ENCODE results near the gene ARL15. TPM values are rescaled to one million over a fixed set of nuclear protein-coding genes. Genes with fewer than 3 reads are reported as not detected.
"Not testable (repeated sequence)": the region's sequence is repeated elsewhere in the genome, so short reads cannot be mapped to it uniquely, and the experiment has no call there.

The ARL15 gene
- total RNA-seq, 2 experiments from 2014 or later = 13.5 to 13.8 TPM

- Mint-ChIP-seq H3K4me1 (no peaks in the 10 kb centered on the region), H3K27me3 (no peaks in the 10 kb centered on the region), H3K9me3 (no peaks in the 10 kb centered on the region), H3K36me3 (ENCODE audit: low read depth) (no peaks in the 10 kb centered on the region), H3K27ac (no peak overlapping the region), H3K4me3 (no peak overlapping the region)
- POLR2A ChIA-PET = no interaction called here
- CTCF ChIA-PET = no interaction called here
- DNase-seq = no peak
These were observed 437.1 kb downstream of the ARL15 start for GRCh38 chr5:53873235-53873634.

GRCh38 chr5:53871775-53872174, 438.6 kb downstream of the ARL15 start:
- no peaks in the 10 kb centered on the region for H3K9me3 Mint-ChIP-seq
- no peaks in the 10 kb centered on the region for H3K4me1 Mint-ChIP-seq
- H3K4me3 Mint-ChIP-seq = no peak overlapping the region
- POLR2A ChIA-PET = no interaction called here
- no peaks in the 10 kb centered on the region for H3K36me3 Mint-ChIP-seq (ENCODE audit: low read depth)
- H3K27me3 Mint-ChIP-seq = no peaks in the 10 kb centered on the region
- no peak for DNase-seq
- no peak overlapping the region for H3K27ac Mint-ChIP-seq
- CTCF ChIA-PET = no interaction called here

GRCh38 chr5:53871050-53871449, 439.3 kb downstream of the ARL15 start:
- ChIA-PET POLR2A (no interaction called here), CTCF (no interaction called here)
- H3K36me3 Mint-ChIP-seq (ENCODE audit: low read depth) = no peaks in the 10 kb centered on the region
- no peaks in the 10 kb centered on the region for H3K9me3 Mint-ChIP-seq
- no peaks in the 10 kb centered on the region for H3K27me3 Mint-ChIP-seq
- no peak overlapping the region for H3K4me3 Mint-ChIP-seq
- H3K4me1 Mint-ChIP-seq = no peaks in the 10 kb centered on the region
- no peak overlapping the region for H3K27ac Mint-ChIP-seq
- no peak for DNase-seq

GRCh38 chr5:53858700-53859456, 451.5 kb downstream of the ARL15 start:
- DNase-seq = no peak
- no peaks in the 10 kb centered on the region for H3K36me3 Mint-ChIP-seq (ENCODE audit: low read depth)
- H3K4me1 Mint-ChIP-seq = no peaks in the 10 kb centered on the region
- ChIA-PET CTCF (no interaction called here), POLR2A (no interaction called here)
- no peaks in the 10 kb centered on the region for H3K27me3 Mint-ChIP-seq
- H3K27ac Mint-ChIP-seq = no peak overlapping the region
- H3K4me3 Mint-ChIP-seq = no peak overlapping the region
- H3K9me3 Mint-ChIP-seq = peaks cover 5% of the 10 kb centered on the region

GRCh38 chr5:53856506-53856905, 453.9 kb downstream of the ARL15 start:
- POLR2A ChIA-PET = no interaction called here
- CTCF ChIA-PET = no interaction called here
- Mint-ChIP-seq H3K27ac (no peak overlapping the region), H3K4me3 (no peak overlapping the region), H3K36me3 (ENCODE audit: low read depth) (no peaks in the 10 kb centered on the region), H3K9me3 (peaks cover 5% of the 10 kb centered on the region), H3K27me3 (no peaks in the 10 kb centered on the region), H3K4me1 (no peaks in the 10 kb centered on the region)
- DNase-seq = no peak

GRCh38 chr5:53836851-53837430, 473.4 kb downstream of the ARL15 start:
- H3K4me1 Mint-ChIP-seq; H3K4me3 Mint-ChIP-seq; H3K27ac Mint-ChIP-seq; H3K9me3 Mint-ChIP-seq; H3K27me3 Mint-ChIP-seq; DNase-seq; CTCF ChIA-PET; POLR2A ChIA-PET; H3K36me3 Mint-ChIP-seq (ENCODE audit: low read depth): not testable (repeated sequence)

GRCh38 chr5:53834500-53834899, 475.9 kb downstream of the ARL15 start:
- ChIA-PET CTCF (no interaction called here), POLR2A (no interaction called here)
- Mint-ChIP-seq H3K4me1 (no peaks in the 10 kb centered on the region), H3K4me3 (no peak overlapping the region), H3K9me3 (no peaks in the 10 kb centered on the region), H3K27ac (no peak overlapping the region), H3K36me3 (ENCODE audit: low read depth) (no peaks in the 10 kb centered on the region), H3K27me3 (no peaks in the 10 kb centered on the region)
- DNase-seq = no peak

Other genes starting within 250 kb of the ARL15 start
- gene HSPB3, start 145.1 kb upstream of the ARL15 start, total RNA-seq = not detected
- gene SNX18, start 207.2 kb upstream of the ARL15 start, total RNA-seq = 10 to 100 TPM; 38.9 to 39.6 TPM

Data from activated CD4-positive, alpha-beta memory T cell treated with anti-CD3 and anti-CD28 coated beads, Interleukin-2, amount 10 ng/mL, durations not matched to agents 7 days and 5 days (primary cell).